Stomach (tissue), 9 donors: Measurements from ENCODE around the gene ZNF10. TPM values are rescaled to one million over a fixed set of nuclear protein-coding genes. Genes with fewer than 3 reads are reported as not detected.

Experiments
- DNase-seq, 2 donors: peaks; one replicate each; pipeline versions ENCODE4 v3.0.0 to v3.0.0-alpha.2; 2013 to 2019
- H3K27ac ChIP-seq, 5 donors: fragments of 200-600 bp in 4 of 5; sonication (generic) in 4 of 5; one replicate each; pipeline ENCODE4 v1.5.1; 2013 to 2019; ENCODE audit warnings: mild to moderate bottlenecking in 1 of 5, moderate library complexity in 1 of 5
- H3K27me3 ChIP-seq, 3 donors: fragments of 200-600 bp; sonication (generic); one replicate each; pipeline ENCODE4 v1.5.1; 2017 to 2019; ENCODE audit warnings: mixed run types in 1 of 3
- H3K36me3 ChIP-seq, 4 donors: fragments of 200-600 bp; sonication (generic); 1 replicate in 3 of 4; 2 replicates in 1 of 4; pipeline ENCODE4 v1.5.1; 2016 to 2019
- H3K4me1 ChIP-seq, 4 donors: fragments of 200-600 bp; sonication (generic); one replicate each; pipeline ENCODE4 v1.5.1; 2016 to 2019
- H3K4me3 ChIP-seq, 4 donors: fragments of 200-600 bp; sonication (generic) in 3 of 4; one replicate each; pipeline ENCODE4 v1.5.1; 2016 to 2019; ENCODE audit warnings: mild to moderate bottlenecking in 1 of 4
- H3K9me3 ChIP-seq, 4 donors: fragments of 200-600 bp; sonication (generic); one replicate each; pipeline ENCODE4 v1.5.1; 2016 to 2019
- EP300 ChIP-seq: sonication (generic); formaldehyde crosslinking; IDR thresholded peaks from one replicate; pipeline ENCODE4 v1.6.1; 2017; ENCODE audit warnings: antibody characterized with exemption
- POLR2A ChIP-seq, 4 donors: fragments of 450-650 bp; IDR thresholded peaks; one replicate each; pipeline ENCODE4 v1.6.1; 2016; ENCODE audit warnings: antibody characterized with exemption in 4 of 4, control low read depth in 2 of 4, mild to moderate bottlenecking in 1 of 4, moderate library complexity in 1 of 4
- POLR2AphosphoS5 ChIP-seq, 3 donors: sonication (generic); formaldehyde crosslinking; IDR thresholded peaks; one replicate each; pipeline ENCODE4 v1.6.1; 2016; ENCODE audit warnings: antibody characterized with exemption in 3 of 3
- WGBS, 5 donors: extraction: QIAGEN DNeasy Blood & Tissue Kit in 3 of 5; methylation state at CpG; one replicate each; pipeline versions ENCODE4 v1.1.5 to v1.1.7; 2013 to 2018; 5-methylcytosine and 5-hydroxymethylcytosine counted together
- intact Hi-C: fragments of 100-400 bp; cut with DNase I; formaldehyde crosslinking; loops from one replicate; pipeline ENCODE4 v1.15.1; 2023; ENCODE audit warnings: low total_unique reads
- polyA plus RNA-seq, 3 donors: library from polyadenylated mRNA; stranded (reverse); fragments of 200-250 nt; gene quantifications; one replicate each; pipeline ENCODE4 v1.2.3, GENCODE V29; 2013
- total RNA-seq, 5 donors: library from RNA; depleted of rRNA; stranded (reverse); fragments of >200 nt; gene quantifications; one replicate each; pipeline versions ENCODE4 v1.1.0 to v1.2.3, GENCODE V29; 2014 to 2016
- TF ChIP-seq, protein P1 (sequence below), 7 experiments: fragments of 450-650 bp in 4 of 7; fragments of 200-600 bp in 3 of 7; sonication (generic) in 3 of 7; IDR thresholded peaks; one replicate each; pipeline ENCODE4 v1.5.1; 2016 to 2019; ENCODE audit warnings: antibody characterized with exemption in 7 of 7, control low read depth in 2 of 7, mild to moderate bottlenecking in 1 of 7
- donor health status: healthy with polysubstance abuse.
- donor health status: Bipolar disorder and iron deficiency.
- donor health status: healthy.

ZNF10 gene
- total and polyA plus RNA-seq, 8 donors: 2.4 to 20.7 (median 5.8) TPM; not detected in 1

DNA sequence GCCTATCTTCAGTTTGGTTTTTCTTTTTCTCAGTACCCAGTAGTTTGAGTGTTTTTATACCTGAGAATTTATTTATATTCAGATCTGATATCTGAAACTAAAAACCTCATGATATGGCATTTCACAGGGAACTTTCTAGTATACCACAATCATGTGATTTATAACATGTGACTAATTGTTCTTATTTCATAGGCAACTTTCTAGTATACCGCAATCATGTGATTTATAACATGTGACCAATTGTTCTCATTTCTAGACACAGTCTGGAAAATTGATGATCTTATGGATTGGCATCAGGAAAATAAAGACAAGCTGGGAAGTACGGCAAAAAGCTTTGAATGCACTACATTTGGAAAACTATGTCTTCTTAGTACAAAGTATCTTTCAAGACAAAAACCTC lies 71.5 kb downstream of the ZNF10 start:
- TF ChIP-seq, protein P1, sequence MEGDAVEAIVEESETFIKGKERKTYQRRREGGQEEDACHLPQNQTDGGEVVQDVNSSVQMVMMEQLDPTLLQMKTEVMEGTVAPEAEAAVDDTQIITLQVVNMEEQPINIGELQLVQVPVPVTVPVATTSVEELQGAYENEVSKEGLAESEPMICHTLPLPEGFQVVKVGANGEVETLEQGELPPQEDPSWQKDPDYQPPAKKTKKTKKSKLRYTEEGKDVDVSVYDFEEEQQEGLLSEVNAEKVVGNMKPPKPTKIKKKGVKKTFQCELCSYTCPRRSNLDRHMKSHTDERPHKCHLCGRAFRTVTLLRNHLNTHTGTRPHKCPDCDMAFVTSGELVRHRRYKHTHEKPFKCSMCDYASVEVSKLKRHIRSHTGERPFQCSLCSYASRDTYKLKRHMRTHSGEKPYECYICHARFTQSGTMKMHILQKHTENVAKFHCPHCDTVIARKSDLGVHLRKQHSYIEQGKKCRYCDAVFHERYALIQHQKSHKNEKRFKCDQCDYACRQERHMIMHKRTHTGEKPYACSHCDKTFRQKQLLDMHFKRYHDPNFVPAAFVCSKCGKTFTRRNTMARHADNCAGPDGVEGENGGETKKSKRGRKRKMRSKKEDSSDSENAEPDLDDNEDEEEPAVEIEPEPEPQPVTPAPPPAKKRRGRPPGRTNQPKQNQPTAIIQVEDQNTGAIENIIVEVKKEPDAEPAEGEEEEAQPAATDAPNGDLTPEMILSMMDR (IDR thresholded peaks at IDR 0.05): no peak
- no peak for TF ChIP-seq EP300
- no peak for TF ChIP-seq POLR2A (IDR thresholded peaks at IDR 0.05)
- TF ChIP-seq POLR2AphosphoS5 (IDR thresholded peaks at IDR 0.05): no peak
- DNase-seq: no peak
- Histone ChIP-seq H3K27ac (no peak overlapping the region), H3K4me3 (no peak overlapping the region), H3K4me1 (no peaks in the 10 kb centered on the region), H3K36me3 (peaks cover 26 to 74% (median 40%) of the 10 kb centered on the region in 4 donors), H3K27me3 (no peaks in the 10 kb centered on the region), H3K9me3 (peaks cover 65 to 88% (median 78%) of the 10 kb centered on the region in 4 donors)
- intact Hi-C loops: no loop called here
- WGBS, 5 donors: 55 to 99% (median 97%) methylated on average over 2 of the region's 2 CpGs

DNA sequence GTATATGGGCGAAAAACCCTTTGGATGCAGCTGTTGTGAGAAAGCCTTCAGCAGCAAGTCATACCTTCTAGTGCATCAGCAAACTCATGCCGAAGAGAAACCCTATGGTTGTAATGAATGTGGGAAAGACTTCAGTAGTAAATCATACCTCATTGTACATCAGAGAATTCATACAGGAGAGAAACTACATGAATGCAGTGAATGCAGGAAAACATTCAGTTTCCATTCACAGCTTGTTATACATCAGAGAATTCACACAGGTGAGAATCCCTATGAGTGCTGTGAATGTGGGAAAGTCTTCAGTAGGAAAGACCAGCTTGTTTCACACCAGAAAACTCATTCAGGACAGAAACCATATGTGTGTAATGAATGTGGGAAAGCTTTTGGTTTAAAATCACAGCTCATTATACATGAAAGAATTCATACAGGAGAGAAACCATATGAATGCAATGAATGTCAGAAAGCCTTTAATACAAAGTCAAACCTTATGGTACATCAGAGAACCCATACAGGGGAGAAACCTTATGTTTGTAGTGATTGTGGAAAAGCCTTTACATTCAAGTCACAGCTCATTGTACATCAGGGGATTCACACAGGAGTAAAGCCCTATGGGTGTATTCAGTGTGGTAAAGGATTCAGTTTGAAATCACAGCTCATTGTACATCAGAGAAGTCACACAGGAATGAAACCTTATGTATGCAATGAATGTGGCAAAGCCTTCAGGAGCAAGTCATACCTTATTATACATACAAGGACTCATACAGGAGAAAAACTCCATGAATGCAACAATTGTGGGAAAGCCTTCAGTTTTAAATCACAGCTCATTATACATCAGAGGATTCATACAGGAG lies 72.3 kb downstream of the ZNF10 start:
- H3K4me1 ChIP-seq: no peaks in the 10 kb centered on the region
- WGBS, 5 donors: 97 to 98% (median 98%) methylated on average over 2 of the region's 2 CpGs
- intact Hi-C loops: no loop called here
- no peaks in the 10 kb centered on the region for H3K27me3 ChIP-seq
- peaks cover 26 to 73% (median 38%) of the 10 kb centered on the region in 4 donors for H3K36me3 ChIP-seq
- no peak for DNase-seq
- no peak overlapping the region for H3K27ac ChIP-seq
- H3K9me3 ChIP-seq: peaks cover 73 to 91% (median 85%) of the 10 kb centered on the region in 4 donors
- no peak overlapping the region for H3K4me3 ChIP-seq
- TF ChIP-seq POLR2AphosphoS5 (IDR thresholded peaks at IDR 0.05): no peak
- TF ChIP-seq, protein P1 (IDR thresholded peaks at IDR 0.05): no peak
- no peak for TF ChIP-seq EP300
- TF ChIP-seq POLR2A (IDR thresholded peaks at IDR 0.05): no peak

DNA sequence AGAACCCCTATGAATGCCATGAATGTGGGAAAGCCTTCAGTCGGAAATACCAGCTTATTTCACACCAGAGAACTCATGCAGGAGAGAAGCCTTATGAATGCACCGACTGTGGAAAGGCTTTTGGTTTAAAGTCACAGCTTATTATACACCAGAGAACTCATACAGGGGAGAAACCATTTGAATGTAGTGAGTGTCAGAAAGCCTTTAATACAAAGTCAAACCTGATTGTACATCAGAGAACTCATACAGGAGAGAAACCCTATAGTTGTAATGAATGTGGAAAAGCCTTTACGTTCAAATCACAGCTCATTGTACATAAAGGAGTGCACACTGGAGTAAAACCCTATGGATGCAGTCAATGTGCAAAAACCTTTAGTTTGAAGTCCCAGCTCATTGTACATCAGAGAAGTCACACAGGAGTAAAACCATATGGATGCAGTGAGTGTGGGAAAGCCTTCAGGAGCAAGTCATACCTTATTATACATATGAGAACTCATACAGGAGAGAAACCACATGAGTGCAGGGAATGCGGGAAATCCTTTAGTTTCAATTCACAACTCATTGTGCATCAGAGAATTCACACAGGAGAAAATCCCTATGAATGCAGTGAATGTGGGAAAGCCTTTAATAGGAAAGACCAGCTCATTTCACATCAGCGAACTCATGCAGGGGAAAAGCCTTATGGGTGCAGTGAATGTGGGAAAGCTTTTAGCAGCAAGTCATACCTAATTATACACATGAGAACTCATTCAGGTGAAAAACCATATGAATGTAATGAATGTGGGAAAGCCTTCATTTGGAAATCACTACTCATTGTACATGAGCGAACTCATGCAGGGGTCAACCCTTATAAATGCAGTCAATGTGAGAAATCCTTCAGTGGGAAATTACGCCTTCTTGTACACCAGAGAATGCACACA lies 73.2 kb downstream of the ZNF10 start:
- Histone ChIP-seq H3K4me3 (no peak overlapping the region), H3K9me3 (peaks cover 82 to 97% (median 94%) of the 10 kb centered on the region in 4 donors), H3K4me1 (no peaks in the 10 kb centered on the region), H3K27me3 (no peaks in the 10 kb centered on the region), H3K27ac (no peak overlapping the region), H3K36me3 (peaks cover 26 to 69% (median 38%) of the 10 kb centered on the region in 4 donors)
- no peak for TF ChIP-seq POLR2AphosphoS5 (IDR thresholded peaks at IDR 0.05)
- no peak for TF ChIP-seq EP300
- TF ChIP-seq POLR2A (IDR thresholded peaks at IDR 0.05): no peak
- TF ChIP-seq, protein P1 (IDR thresholded peaks at IDR 0.05): no peak
- 95 to 98% (median 97%) methylated on average over 7 of the region's 7 CpGs for WGBS, 5 donors
- no peak for DNase-seq
- intact Hi-C loops: no loop called here

DNA sequence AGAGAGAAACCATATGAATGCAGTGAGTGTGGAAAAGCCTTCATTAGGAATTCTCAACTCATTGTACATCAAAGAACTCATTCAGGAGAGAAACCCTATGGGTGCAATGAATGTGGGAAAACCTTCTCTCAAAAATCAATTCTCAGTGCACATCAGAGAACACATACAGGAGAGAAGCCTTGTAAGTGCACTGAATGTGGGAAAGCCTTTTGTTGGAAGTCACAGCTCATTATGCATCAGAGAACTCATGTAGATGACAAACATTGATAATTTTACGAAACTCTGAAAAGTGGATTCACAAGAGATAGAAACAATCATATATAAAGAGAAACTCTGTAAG lies 73.8 kb downstream of the ZNF10 start:
- no peak overlapping the region for H3K4me3 ChIP-seq
- H3K36me3 ChIP-seq: peaks cover 26 to 65% (median 38%) of the 10 kb centered on the region in 4 donors
- WGBS, 5 donors: 93 to 98% (median 96%) methylated on average over 1 of the region's 1 CpG
- no peak for DNase-seq
- H3K27ac ChIP-seq: no peak overlapping the region
- no peaks in the 10 kb centered on the region for H3K4me1 ChIP-seq
- peaks cover 88 to 100% (median 98%) of the 10 kb centered on the region in 4 donors for H3K9me3 ChIP-seq
- no peaks in the 10 kb centered on the region for H3K27me3 ChIP-seq
- no peak for TF ChIP-seq POLR2AphosphoS5 (IDR thresholded peaks at IDR 0.05)
- TF ChIP-seq, protein P1 (IDR thresholded peaks at IDR 0.05): no peak
- TF ChIP-seq EP300: no peak
- TF ChIP-seq POLR2A (IDR thresholded peaks at IDR 0.05): no peak
- intact Hi-C loops: no loop called here
